Measurements from ENCODE around the gene LRRC46. TPM values are rescaled to one million over a fixed set of nuclear protein-coding genes. Genes with fewer than 3 reads are reported as not detected.
A peak's percentile ranks its signal among the peaks of the same experiment; 100 is the strongest.

LRRC46 gene
- total RNA-seq, 2 experiments from 2014 or later: 0.38 to 0.67 TPM

GRCh38 chr17:47801906-47802305 is 29.6 kb upstream of the LRRC46 start:
- intact Hi-C loops (cut with micrococcal nuclease): loop anchor here (1.0 to 5.0 kb wide), 2 partner anchors 26 to 105 kb away; no protein-coding TSS in a partner anchor
- CTCF ChIA-PET: interaction anchor here (0.8 to 2.4 kb wide), 20 partner anchors 8 to 187 kb away, joined by 3 to 9 read pairs (median 4); partner anchors contain the start of gene TBKBP1
- H3K9me3 Mint-ChIP-seq: no peaks in the 10 kb centered on the region
- DNase-seq (no peak), ATAC-seq (no peak)
- no peak overlapping the region for H3K27ac Mint-ChIP-seq
- no peaks in the 10 kb centered on the region for H3K4me1 Mint-ChIP-seq (ENCODE audit: low read depth)
- H3K27me3 Mint-ChIP-seq: peaks cover 5% of the 10 kb centered on the region
- H3K36me3 Mint-ChIP-seq (ENCODE audit: low read depth): peaks cover under 1% of the 10 kb centered on the region
- POLR2A ChIA-PET: interaction anchor here (1.0 kb wide), 1 partner anchor 12 kb away, joined by 3 read pairs; no protein-coding TSS in a partner anchor
- no peak for TF ChIP-seq CTCF (IDR thresholded peaks at IDR 0.05)
- no peak overlapping the region for H3K4me3 Mint-ChIP-seq

- DNase-seq (peak; percentile 71), ATAC-seq (peak; percentile 98)
- no peaks in the 10 kb centered on the region for H3K9me3 Mint-ChIP-seq
- intact Hi-C loops (cut with micrococcal nuclease): loop anchor here (1.0 to 5.0 kb wide), 2 partner anchors 26 to 105 kb away; no protein-coding TSS in a partner anchor
- H3K27me3 Mint-ChIP-seq: peaks cover 4% of the 10 kb centered on the region
- H3K27ac Mint-ChIP-seq: no peak overlapping the region
- CTCF ChIA-PET: interaction anchor here (0.8 to 2.4 kb wide), 18 partner anchors 8 to 187 kb away, joined by 3 to 9 read pairs (median 4); partner anchors contain the start of gene TBKBP1
- no peak overlapping the region for H3K4me3 Mint-ChIP-seq
- no peaks in the 10 kb centered on the region for H3K4me1 Mint-ChIP-seq (ENCODE audit: low read depth)
- TF ChIP-seq CTCF (IDR thresholded peaks at IDR 0.05): peak; percentile 84
- H3K36me3 Mint-ChIP-seq (ENCODE audit: low read depth): peaks cover 5% of the 10 kb centered on the region
- POLR2A ChIA-PET: no interaction called here
Measured at GRCh38 chr17:47802341-47803022, 29.0 kb upstream of the LRRC46 start.

- Mint-ChIP-seq H3K9me3 (no peaks in the 10 kb centered on the region), H3K27me3 (peaks cover 3% of the 10 kb centered on the region), H3K4me3 (no peak overlapping the region), H3K36me3 (ENCODE audit: low read depth) (peaks cover 9% of the 10 kb centered on the region), H3K4me1 (ENCODE audit: low read depth) (no peaks in the 10 kb centered on the region), H3K27ac (no peak overlapping the region)
- no peak for ATAC-seq
- no peak for DNase-seq
- ChIA-PET CTCF (interaction anchor here (1.1 to 1.7 kb wide), 5 partner anchors 62 to 139 kb away, joined by 3 to 4 read pairs (median 3); no protein-coding TSS in a partner anchor), POLR2A (no interaction called here)
- no peak for TF ChIP-seq CTCF (IDR thresholded peaks at IDR 0.05)
- intact Hi-C loops (cut with micrococcal nuclease): loop anchor here (5.0 kb wide), 1 partner anchor 106 kb away; no protein-coding TSS in a partner anchor
Measured at GRCh38 chr17:47803201-47803600, 28.3 kb upstream of the LRRC46 start.

- Mint-ChIP-seq H3K9me3 (no peaks in the 10 kb centered on the region), H3K4me1 (ENCODE audit: low read depth) (no peaks in the 10 kb centered on the region), H3K27me3 (peaks cover 3% of the 10 kb centered on the region), H3K4me3 (no peak overlapping the region), H3K27ac (no peak overlapping the region), H3K36me3 (ENCODE audit: low read depth) (peaks cover 9% of the 10 kb centered on the region)
- POLR2A ChIA-PET: no interaction called here
- intact Hi-C loops (cut with micrococcal nuclease): loop anchor here (5.0 kb wide), 1 partner anchor 106 kb away; no protein-coding TSS in a partner anchor
- DNase-seq (no peak), ATAC-seq (no peak)
- TF ChIP-seq CTCF (IDR thresholded peaks at IDR 0.05): no peak
- CTCF ChIA-PET: interaction anchor here (0.9 to 1.6 kb wide), 4 partner anchors 62 to 139 kb away, joined by 3 to 5 read pairs (median 3); no protein-coding TSS in a partner anchor
Measured at GRCh38 chr17:47803751-47804150, 27.7 kb upstream of the LRRC46 start.

- ChIA-PET POLR2A (interaction anchor here (0.7 kb wide), 1 partner anchor 19 kb away, joined by 3 read pairs; no protein-coding TSS in a partner anchor), CTCF (interaction anchor here (0.8 to 1.6 kb wide), 5 partner anchors 47 to 140 kb away, joined by 3 to 5 read pairs (median 3); no protein-coding TSS in a partner anchor)
- TF ChIP-seq CTCF (IDR thresholded peaks at IDR 0.05): no peak
- ATAC-seq: no peak
- Mint-ChIP-seq H3K9me3 (no peaks in the 10 kb centered on the region), H3K27ac (no peak overlapping the region), H3K4me3 (no peak overlapping the region), H3K36me3 (ENCODE audit: low read depth) (peaks cover 9% of the 10 kb centered on the region), H3K27me3 (peaks cover 3% of the 10 kb centered on the region), H3K4me1 (ENCODE audit: low read depth) (no peaks in the 10 kb centered on the region)
- no peak for DNase-seq
- intact Hi-C loops (cut with micrococcal nuclease): loop anchor here (5.0 kb wide), 1 partner anchor 107 kb away; no protein-coding TSS in a partner anchor
Measured at GRCh38 chr17:47804461-47804860, 27.0 kb upstream of the LRRC46 start.

Measured in activated CD8-positive, alpha-beta T cell treated with anti-CD3 and anti-CD28 coated beads for 36 hours (primary cell).